ENCODE data around the gene EHBP1L1.
A peak's percentile ranks its signal among the peaks of the same experiment; 100 is the strongest.

Gene EHBP1L1

GRCh38 chr11:65584106-65584505 is 8.3 kb downstream of the EHBP1L1 start:
- no peak for TF ChIP-seq CTCF (IDR thresholded peaks at IDR 0.05; ENCODE audit: extremely low read depth, missing control alignments)
- DNase-seq (ENCODE audit: low spot score), result no peak

DNA sequence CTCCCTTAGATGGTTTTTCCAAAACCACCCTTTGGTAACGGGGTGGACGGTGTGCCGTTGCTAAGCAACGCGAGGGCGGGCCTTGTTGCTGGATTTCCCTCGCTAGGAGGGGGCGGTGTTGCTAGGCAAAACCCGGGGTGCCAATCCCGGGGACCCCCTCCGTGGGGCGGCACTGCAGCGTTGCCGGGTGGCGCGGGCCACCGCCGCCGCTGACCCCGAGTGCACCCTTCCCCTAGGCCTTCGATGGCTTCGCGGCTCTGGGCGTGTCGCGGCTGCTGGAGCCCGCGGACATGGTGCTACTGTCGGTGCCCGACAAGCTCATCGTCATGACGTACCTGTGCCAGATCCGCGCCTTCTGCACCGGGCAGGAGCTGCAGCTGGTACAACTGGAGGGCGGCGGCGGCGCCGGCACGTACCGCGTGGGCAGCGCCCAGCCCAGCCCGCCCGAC is 8.9 kb downstream of the EHBP1L1 start:
- TF ChIP-seq CTCF (IDR thresholded peaks at IDR 0.05; ENCODE audit: extremely low read depth, missing control alignments), result no peak
- DNase-seq (ENCODE audit: low spot score), result no peak

GRCh38 chr11:65585396-65586246 is 9.8 kb downstream of the EHBP1L1 start:
- DNase-seq (ENCODE audit: low spot score), result no peak

GRCh38 chr11:65586247-65586630 is 10.4 kb downstream of the EHBP1L1 start:
- DNase-seq (ENCODE audit: low spot score), result no peak
- TF ChIP-seq CTCF (IDR thresholded peaks at IDR 0.05; ENCODE audit: extremely low read depth, missing control alignments), result no peak

More at GRCh38 chr11:65585396-65586246, 9.8 kb downstream of the EHBP1L1 start:
- no peak for TF ChIP-seq CTCF (IDR thresholded peaks at IDR 0.05; ENCODE audit: extremely low read depth, missing control alignments)

- no peak for DNase-seq (ENCODE audit: low spot score)
- no peak for TF ChIP-seq CTCF (IDR thresholded peaks at IDR 0.05; ENCODE audit: extremely low read depth, missing control alignments)
Measured at GRCh38 chr11:65586676-65587075, 10.8 kb downstream of the EHBP1L1 start.

DNA sequence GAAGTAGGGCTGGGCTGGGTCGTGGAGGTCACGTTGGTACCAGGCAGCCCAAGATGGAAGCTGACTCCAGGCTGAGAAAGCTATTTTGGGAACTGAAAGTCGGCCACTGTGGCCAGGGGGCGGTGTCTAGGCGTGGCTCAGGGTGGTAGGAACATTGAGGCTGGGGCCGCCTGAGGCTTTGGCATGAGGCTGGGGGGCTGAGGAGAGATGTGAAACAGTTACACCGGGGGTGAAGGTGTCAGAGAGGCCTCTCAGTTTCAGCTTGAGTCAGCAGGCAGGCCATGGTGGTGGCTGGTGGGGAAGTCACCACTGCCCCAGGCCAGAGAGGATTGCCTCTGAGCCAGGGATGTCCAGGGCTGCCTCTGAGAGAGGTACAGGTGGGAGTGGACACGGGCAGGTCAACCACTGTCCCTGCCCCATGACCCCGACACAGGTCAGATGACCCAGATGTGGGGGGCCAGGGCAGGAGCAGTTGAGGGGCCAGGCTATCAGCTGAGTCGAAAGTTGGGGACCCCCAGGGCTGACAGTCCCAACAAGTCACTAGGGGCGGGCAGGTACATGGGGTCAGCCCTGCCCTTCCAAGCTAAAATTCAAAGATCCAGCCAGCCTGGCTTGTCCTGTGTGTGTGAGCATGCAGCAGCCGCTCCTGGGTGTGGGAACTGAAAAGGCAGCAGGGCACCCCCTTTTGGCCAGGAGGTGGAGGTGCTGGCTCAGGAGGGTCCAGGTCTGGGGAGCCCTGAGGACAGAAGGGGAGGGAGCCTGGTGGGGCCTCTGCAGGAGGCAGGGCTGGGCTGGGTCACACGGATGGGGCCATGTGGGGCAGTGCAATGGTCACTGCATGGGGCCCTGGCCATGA is 12.6 kb downstream of the EHBP1L1 start:
- TF ChIP-seq CTCF (IDR thresholded peaks at IDR 0.05; ENCODE audit: extremely low read depth, missing control alignments), result peak; percentile 74

More for the DNA sequence above, 12.6 kb downstream of the EHBP1L1 start:
- peak; percentile 97 for DNase-seq (ENCODE audit: low spot score)
